DOHH2 (cell line): Measurements from ENCODE around the gene SMIM38.

Experiments used
- H3F3A ChIP-seq: fragments of 200-600 bp; sonication (generic), shearing (Covaris generic); 2 replicates; pipeline ENCODE4 v1.6.0; 2016; ENCODE audit warnings: antibody characterized with exemption, mild to moderate bottlenecking; ENCODE audit not compliant: control insufficient read depth, insufficient read depth
- H3K27ac ChIP-seq: fragments of 200-600 bp; sonication (generic); 2 replicates; pipeline ENCODE4 v1.5.1; 2014; ENCODE audit warnings: low read depth, mild to moderate bottlenecking, low read length, moderate library complexity
- H3K27me3 ChIP-seq: fragments of 200-600 bp; sonication (generic); 2 replicates; pipeline ENCODE4 v1.6.1; 2014; ENCODE audit warnings: mild to moderate bottlenecking, low read length, mixed read lengths; ENCODE audit not compliant: control insufficient read depth
- H3K36me3 ChIP-seq: fragments of 200-600 bp; sonication (generic); 2 replicates; pipeline ENCODE4 v1.6.1; 2014; ENCODE audit warnings: mild to moderate bottlenecking, low read length, moderate library complexity, mixed read lengths; ENCODE audit not compliant: control insufficient read depth
- H3K4me1 ChIP-seq: fragments of 200-600 bp; sonication (generic); 2 replicates; pipeline ENCODE4 v1.6.1; 2014; ENCODE audit warnings: mild to moderate bottlenecking, low read length, mixed read lengths; ENCODE audit not compliant: control insufficient read depth
- H3K4me2 ChIP-seq: fragments of 200-600 bp; sonication (generic); 2 replicates; pipeline ENCODE4 v1.6.0; 2014; ENCODE audit warnings: mild to moderate bottlenecking, low read length, moderate library complexity
- H3K4me3 ChIP-seq: fragments of 200-600 bp; sonication (generic); 2 replicates; pipeline ENCODE4 v1.5.1; 2014; ENCODE audit warnings: mild to moderate bottlenecking, low read length, mixed read lengths
- H3K79me2 ChIP-seq: fragments of 200-600 bp; sonication (generic); 2 replicates; pipeline ENCODE4 v1.6.1; 2014; ENCODE audit warnings: mild to moderate bottlenecking, low read length, mixed read lengths; ENCODE audit not compliant: control insufficient read depth
- H3K9me2 ChIP-seq: fragments of 200-600 bp; sonication (generic); replicated peaks from 2 replicates; pipeline ENCODE4 v1.6.1; 2014; ENCODE audit warnings: mild to moderate bottlenecking, low read length, mixed read lengths; ENCODE audit not compliant: control insufficient read depth
- H3K9me3 ChIP-seq: fragments of 200-600 bp; sonication (generic); 2 replicates; pipeline ENCODE4 v1.6.1; 2014; ENCODE audit warnings: antibody characterized with exemption, low read length, mixed read lengths; ENCODE audit not compliant: control insufficient read depth, insufficient read depth
- H4K20me1 ChIP-seq: fragments of 200-600 bp; sonication (generic); 2 replicates; pipeline ENCODE4 v1.6.0; 2014; ENCODE audit warnings: low read depth, mild to moderate bottlenecking, antibody characterized with exemption, low read length, moderate library complexity; ENCODE audit not compliant: control insufficient read depth, insufficient read depth
- CTCF ChIP-seq: fragments of 200-600 bp; sonication (generic); IDR thresholded peaks from one replicate; pipeline ENCODE4 v1.5.1; 2014; ENCODE audit warnings: antibody characterized with exemption, mild to moderate bottlenecking, low read depth, low read length; ENCODE audit not compliant: poor library complexity, severe bottlenecking
- EZH2phosphoT487 ChIP-seq: fragments of 200-600 bp; sonication (generic); IDR thresholded peaks from 2 replicates; pipeline ENCODE4 v1.6.1; 2017; ENCODE audit warnings: borderline replicate concordance, mild to moderate bottlenecking, antibody characterized with exemption, low read length, moderate library complexity, mixed read lengths

Gene SMIM38

GRCh38 chr11:69150175-69150574, 5.6 kb upstream of the SMIM38 start:
- Histone ChIP-seq H3K4me2 (no peak overlapping the region), H3F3A (no peaks in the 10 kb centered on the region), H3K9me3 (no peaks in the 10 kb centered on the region; the same call in 1 of the 2 replicates), H3K79me2 (no peaks in the 10 kb centered on the region), H3K36me3 (no peaks in the 10 kb centered on the region), H3K27me3 (no peaks in the 10 kb centered on the region), H3K27ac (no peak overlapping the region), H3K4me1 (no peaks in the 10 kb centered on the region), H4K20me1 (no peaks in the 10 kb centered on the region), H3K9me2 (no peaks in the 10 kb centered on the region), H3K4me3 (no peak overlapping the region)
- TF ChIP-seq CTCF: no peak
- no peak for TF ChIP-seq EZH2phosphoT487

- Histone ChIP-seq H3K79me2 (no peaks in the 10 kb centered on the region), H3K4me2 (no peak overlapping the region), H3K4me3 (no peak overlapping the region), H4K20me1 (no peaks in the 10 kb centered on the region), H3K9me3 (no peaks in the 10 kb centered on the region; the same call in 1 of the 2 replicates), H3K27ac (no peak overlapping the region), H3K9me2 (no peaks in the 10 kb centered on the region), H3K36me3 (no peaks in the 10 kb centered on the region), H3F3A (no peaks in the 10 kb centered on the region), H3K27me3 (no peaks in the 10 kb centered on the region), H3K4me1 (no peaks in the 10 kb centered on the region)
- TF ChIP-seq EZH2phosphoT487 (no peak), CTCF (no peak)
These were observed 3.9 kb upstream of the SMIM38 start for GRCh38 chr11:69151836-69152235.

GRCh38 chr11:69152733-69153421, 2.9 kb upstream of the SMIM38 start:
- no peaks in the 10 kb centered on the region; the same call in 1 of the 2 replicates for H3K9me3 ChIP-seq
- H3K4me2 ChIP-seq: no peak overlapping the region
- H3K27me3 ChIP-seq: no peaks in the 10 kb centered on the region
- H3K4me3 ChIP-seq: no peak overlapping the region
- no peaks in the 10 kb centered on the region for H3K4me1 ChIP-seq
- H3K36me3 ChIP-seq: no peaks in the 10 kb centered on the region
- H3F3A ChIP-seq: no peaks in the 10 kb centered on the region
- H3K27ac ChIP-seq: no peak overlapping the region
- no peaks in the 10 kb centered on the region for H3K9me2 ChIP-seq
- TF ChIP-seq CTCF (no peak), EZH2phosphoT487 (no peak)
- no peaks in the 10 kb centered on the region for H3K79me2 ChIP-seq
- no peaks in the 10 kb centered on the region for H4K20me1 ChIP-seq
